ENCODE data around the gene NELL1.
"Not testable (repeated sequence)": the region's sequence is repeated elsewhere in the genome, so short reads cannot be mapped to it uniquely, and the experiment has no call there.

- TF ChIP-seq CTCF, POLR2AphosphoS5 (IDR thresholded peaks at IDR 0.05): not testable (repeated sequence)
Observed at GRCh38 chr11:21272139-21272538, 602.8 kb downstream of the NELL1 start.

Data from upper lobe of left lung (tissue), 4 donors.